Stimulated activated CD8-positive, alpha-beta memory T cell treated with anti-CD3 and anti-CD28 coated beads, Interleukin-2, amount 100 ng/mL, for 48 hours (primary cell): ENCODE results near the gene SH3BP5L.
A peak's percentile ranks its signal among the peaks of the same experiment; 100 is the strongest.
"Not testable (repeated sequence)": the region's sequence is repeated elsewhere in the genome, so short reads cannot be mapped to it uniquely, and the experiment has no call there.

Experiments
- DNase-seq, 2 donors: peaks; one replicate each; pipeline ENCODE4 v3.0.0-alpha.2; 2020; ENCODE audit warnings: low read depth in 2 of 2

Gene SH3BP5L

GRCh38 chr1:248810000-248810726 lies 15.6 kb downstream of the SH3BP5L start:
- DNase-seq: no peak

DNA sequence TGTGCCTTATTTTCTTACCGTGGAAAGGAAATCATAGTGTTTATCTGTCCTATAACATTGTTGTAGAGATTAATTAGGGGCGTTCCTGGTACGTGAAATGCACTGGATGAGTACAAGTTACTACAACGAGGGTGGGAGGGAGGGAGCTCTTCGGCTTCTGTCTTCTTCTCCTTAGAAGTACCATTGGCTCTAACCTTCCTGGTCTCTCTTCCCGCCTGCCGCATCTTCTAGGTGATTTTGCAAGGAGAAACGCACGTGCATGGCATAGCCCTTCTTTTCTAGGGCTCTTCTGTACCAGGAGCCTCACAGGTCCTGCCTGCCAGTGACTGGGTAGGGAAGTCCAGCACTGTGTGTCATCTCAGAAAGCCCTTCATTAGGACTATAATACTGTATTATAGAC lies 16.8 kb downstream of the SH3BP5L start:
- DNase-seq: no peak

DNA sequence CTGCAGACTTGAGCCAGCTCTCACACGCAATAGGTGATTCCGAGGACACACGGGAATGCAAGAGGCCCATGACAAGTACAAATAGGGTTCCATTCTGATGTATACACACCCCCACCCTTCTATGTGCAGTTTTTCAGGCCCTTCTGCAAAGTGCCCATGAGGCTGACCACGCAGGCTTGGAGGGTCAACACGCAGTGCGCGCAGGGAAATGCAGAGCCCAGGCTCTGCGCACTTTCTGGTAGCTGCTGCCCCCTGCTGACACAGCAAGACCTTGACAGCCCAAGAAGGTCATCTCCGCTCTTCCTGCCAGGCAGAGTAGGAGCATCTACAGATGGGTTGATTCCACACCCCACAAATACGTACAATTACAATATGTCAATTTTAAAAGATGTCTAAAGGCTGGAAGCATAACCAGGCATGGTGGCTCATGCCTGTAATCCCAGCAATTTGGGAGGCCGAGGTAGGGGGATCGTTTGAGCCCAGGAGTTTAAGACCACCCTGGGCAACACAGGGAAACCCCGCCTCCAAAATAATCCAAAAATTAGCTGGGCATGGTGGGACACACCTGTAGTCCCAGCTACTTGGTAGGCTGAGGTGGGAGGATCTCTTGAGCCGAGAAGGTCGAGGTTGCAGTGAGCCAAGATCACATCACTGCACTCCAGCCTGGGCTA lies 18.5 kb downstream of the SH3BP5L start:
- peak; percentile 28 to 47 for DNase-seq

DNA sequence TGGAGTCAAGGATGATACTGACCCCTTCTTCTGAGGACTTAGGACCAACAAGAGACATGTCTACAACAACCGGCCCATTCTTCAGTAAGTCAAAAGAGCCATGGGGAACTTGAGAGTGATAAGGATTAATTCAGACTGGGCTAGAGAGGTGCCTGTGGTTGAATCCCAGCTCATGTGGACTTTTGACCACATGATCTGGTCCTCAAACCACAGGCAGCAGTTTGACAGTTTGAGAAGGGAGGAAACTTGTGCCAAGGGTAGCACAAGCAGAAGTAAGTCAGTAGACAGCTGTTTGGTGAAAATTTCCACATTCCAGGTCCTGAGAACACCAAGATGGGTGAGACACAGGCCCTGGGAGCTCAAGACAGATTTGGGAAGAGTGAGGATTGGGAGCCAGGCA lies 19.8 kb downstream of the SH3BP5L start:
- DNase-seq: no peak

DNA sequence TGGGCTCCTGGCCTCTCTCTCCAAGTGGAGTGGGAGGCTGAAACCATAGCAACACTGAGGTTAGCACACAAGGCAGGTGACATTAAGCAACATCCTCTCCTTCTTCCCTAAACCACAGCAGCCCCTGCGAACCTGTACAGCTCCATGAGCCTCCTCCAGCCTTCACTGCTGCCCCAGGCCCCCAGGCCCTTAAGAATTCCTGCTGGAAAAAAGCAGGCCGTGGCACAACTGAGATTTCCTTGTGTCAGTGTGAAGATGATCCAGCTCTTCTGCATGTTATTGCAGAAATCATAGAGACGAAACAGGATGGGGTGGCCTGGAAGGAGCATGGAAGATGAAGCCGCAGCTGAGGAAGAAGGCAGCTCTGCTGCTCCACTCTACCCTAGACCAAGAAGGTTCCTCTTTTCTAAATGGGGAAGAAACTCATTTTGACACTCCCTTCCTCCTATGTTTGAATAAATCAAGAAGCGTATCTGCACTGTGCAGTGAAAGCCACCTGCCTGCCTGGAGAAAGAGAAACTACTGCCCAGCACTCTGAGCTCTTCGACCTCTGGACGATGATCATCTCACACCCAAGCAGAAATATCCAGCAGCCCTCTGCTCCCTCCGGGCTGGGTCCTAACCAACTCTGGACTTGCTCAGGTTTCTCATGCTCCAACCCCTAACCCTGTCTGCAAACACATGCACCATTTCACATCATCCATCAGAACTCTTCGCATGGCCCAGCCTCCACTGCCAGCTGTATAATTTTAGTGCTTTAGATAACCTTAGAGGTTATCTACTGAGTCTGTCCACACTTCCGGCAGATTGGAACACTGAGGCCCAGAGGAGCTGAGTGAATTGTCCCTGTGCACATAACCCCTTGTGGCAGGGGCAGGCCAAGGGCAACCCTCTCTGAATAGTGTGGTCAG lies 20.7 kb downstream of the SH3BP5L start:
- DNase-seq: no peak

DNA sequence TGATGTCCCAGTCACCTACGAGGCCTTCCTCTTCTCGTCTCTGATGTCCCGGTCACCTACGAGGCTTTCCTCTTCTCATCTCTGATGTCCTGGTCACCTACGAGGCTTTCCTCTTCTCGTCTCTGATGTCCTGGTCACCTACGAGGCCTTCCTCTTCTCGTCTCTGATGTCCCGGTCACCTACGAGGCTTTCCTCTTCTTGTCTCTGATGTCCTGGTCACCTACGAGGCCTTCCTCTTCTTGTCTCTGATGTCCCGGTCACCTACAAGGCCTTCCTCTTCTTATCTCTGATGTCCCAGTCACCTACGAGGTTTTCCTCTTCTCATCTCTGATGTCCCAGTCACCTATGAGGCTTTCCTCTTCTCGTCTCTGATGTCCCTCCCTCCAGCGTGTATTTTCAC lies 22.2 kb downstream of the SH3BP5L start:
- not testable (repeated sequence) for DNase-seq

DNA sequence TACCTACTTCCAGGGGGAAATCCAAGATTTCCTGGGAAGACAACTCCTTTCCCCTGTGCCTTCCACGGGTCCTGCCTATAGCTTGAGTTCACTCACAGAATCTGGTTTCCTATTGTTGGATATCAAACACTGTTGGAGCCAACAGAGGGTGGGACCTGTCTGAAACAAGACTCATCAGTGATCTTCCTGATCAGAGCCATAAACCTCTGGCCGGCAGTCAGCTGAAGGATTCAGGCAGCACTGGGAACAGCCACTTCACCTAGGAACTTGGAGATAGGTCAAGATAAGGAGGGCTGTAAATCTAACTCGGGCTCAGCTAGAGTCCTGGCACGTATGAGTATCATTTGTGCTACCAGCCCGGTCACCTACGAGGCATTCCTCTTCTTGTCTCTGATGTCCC lies 23.3 kb downstream of the SH3BP5L start:
- DNase-seq: no peak

- no peak for DNase-seq
These were observed 25.3 kb downstream of the SH3BP5L start for GRCh38 chr1:248800459-248800858.

GRCh38 chr1:248798791-248799190 lies 26.9 kb downstream of the SH3BP5L start:
- no peak for DNase-seq

DNA sequence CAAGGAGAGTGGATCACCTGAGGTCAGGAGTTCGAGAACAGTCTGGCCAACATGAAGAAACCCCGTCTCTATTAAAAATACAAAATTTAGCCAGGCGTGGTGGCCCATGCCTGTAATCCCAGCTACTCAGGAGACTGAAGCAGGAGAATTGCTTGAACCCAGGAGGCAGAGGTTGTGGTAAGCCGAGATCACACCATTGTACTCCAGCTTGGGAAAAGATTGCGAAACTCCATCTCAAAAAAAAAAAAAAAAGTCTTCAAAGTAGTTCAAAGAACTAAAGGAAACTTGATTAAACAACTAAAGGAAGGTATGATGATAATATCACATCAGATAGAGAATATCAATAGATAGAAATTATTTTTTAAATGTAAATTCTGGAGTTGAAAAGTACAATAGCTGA lies 31.1 kb downstream of the SH3BP5L start:
- not testable (repeated sequence) for DNase-seq

- no peak for DNase-seq
These were observed 32.1 kb downstream of the SH3BP5L start for GRCh38 chr1:248793592-248793991.

GRCh38 chr1:248792342-248792741 lies 33.4 kb downstream of the SH3BP5L start:
- DNase-seq: no peak

DNA sequence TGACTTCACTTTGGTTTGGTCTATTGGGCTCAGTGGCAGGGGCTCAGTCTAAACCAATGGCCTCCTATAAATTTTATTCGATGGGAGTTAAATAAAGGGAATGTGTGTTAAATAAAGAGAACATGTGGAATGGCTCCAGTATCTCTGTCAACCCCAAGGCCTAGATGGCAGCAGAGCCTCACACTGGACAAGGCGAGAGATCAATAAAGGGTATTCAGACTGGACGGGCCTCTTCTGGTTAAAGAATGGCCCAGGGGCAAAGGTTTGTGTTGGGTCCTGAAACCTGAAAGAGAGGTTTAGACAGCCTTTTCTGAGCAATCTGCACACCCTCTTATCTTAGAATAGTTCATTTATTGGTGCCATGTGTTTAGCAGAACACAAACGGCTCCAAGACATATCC lies 34.7 kb downstream of the SH3BP5L start:
- DNase-seq: no peak

DNA sequence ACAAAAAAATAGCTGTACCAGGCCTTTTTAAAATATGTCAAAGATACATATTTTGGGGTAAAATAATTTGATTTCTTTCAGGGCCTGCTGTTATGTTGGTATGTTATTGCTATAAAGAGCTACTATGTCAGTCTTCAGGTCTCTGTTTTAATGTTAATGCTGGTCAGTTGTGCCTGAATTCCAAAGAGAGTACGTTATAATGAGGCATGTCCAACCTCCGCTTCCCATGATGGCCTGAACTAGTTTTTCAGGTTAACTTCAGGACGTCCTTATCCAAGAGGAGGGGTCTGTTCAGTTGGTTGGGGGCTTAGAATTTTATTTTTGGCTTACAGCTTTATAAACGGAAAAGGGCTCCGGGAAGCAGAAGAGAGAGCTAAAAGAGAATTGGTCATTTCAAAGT lies 35.3 kb downstream of the SH3BP5L start:
- DNase-seq: no peak

DNA sequence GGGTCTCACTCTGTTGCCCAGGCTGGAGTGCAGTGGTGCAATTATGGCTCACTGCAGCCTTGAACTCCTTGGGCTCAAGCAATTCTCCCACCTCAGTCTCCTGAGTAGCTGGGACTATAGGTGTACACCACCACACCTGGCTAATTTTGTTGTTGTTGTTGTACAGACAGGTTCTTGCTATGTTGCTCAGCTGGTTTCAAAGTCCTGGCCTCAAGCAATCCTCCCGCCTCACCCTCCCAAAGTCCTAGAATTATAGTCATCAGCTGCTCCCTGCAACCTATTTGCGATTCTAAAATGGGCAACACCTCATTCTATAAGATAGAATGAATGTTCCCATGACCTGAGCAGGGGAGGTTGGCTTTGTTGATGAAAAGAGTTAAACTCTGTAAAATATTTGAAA lies 36.4 kb downstream of the SH3BP5L start:
- not testable (repeated sequence) for DNase-seq

DNA sequence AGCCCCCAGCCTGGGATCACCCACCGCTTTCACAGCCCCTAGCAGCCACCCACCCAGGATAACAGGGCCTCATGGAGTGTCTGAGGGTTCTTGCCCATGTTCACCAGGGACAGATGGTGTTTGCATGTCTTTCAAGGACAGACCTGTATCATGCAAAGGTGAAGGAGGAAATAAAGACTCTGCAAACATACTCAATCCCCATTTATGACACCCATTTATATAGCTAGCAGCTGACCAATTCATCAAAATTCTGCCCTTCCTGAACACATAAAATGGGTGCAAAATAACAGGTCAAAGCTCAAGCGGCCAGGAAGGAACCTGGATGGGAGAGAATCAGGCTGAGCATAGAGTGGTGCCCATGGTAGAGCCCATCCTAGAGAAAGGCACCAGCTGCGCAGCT lies 37.4 kb downstream of the SH3BP5L start:
- no peak for DNase-seq

DNA sequence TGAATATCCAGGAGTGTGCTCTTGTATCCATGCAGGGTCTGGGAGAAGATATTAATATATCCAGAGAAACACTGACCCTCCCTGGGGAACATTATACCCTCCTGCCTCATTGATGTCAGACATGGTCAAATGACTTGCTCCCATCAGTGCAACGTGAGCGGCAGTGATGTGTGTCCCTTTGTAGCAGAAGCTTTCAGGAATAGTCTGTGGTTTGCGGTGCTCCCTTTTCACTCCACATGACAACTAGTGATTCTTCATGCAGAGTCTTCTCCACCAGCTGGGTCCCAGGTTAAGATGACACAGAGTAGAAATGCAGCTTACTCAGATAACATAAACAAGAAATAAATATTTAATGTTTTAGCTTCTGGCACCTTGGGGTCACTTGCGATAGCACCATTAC lies 38.3 kb downstream of the SH3BP5L start:
- DNase-seq: no peak

- DNase-seq: no peak
These were observed 39.6 kb downstream of the SH3BP5L start for GRCh38 chr1:248786156-248786555.

GRCh38 chr1:248783367-248783766 lies 42.3 kb downstream of the SH3BP5L start:
- DNase-seq: no peak

DNA sequence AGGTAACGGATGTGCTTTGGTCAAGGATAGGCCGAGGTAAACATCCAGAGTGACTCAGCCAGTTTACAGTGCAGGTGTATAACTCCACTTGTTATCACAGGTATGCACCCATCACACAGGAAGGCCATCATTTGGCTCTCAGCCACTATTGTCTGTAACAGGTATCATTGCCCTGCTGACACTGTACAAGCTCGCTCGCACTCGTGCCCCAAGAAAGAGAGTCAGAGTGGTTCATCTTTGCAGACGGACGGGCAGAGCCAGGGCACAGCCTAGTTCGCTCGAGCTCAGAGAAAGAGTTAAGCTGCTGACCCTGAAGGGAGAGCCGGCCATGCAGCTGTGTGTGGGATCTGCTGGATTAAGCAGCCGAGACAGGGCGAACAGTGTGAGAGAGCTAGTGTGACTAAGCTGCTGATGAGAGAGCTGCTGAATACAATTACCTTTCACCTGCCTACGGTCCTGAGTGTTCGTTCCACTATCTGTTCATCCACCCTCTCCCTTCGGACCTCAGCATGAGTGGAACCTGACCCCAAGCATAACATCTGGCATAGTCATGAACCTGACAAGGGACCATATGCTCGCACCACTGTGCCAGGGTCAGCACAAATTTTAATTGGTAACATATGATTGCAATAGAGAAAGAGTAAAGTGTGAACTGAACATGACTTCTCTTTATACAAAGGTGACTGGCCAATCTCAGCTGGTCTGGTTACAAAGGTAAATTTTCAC lies 43.1 kb downstream of the SH3BP5L start:
- DNase-seq: no peak

GRCh38 chr1:248779350-248779749 lies 46.4 kb downstream of the SH3BP5L start:
- DNase-seq: no peak

- no peak for DNase-seq
These were observed 46.8 kb downstream of the SH3BP5L start for GRCh38 chr1:248778906-248779305.
